GM20431 (cell line): ENCODE results near the gene ACCSL.

Experiments
- in situ Hi-C: fragments of 300-500 bp; cut with MseI, MboI; formaldehyde crosslinking; loops from one replicate; pipeline ENCODE4 v1.15.0; 2020; ENCODE audit warnings: low sequenced_read_pairs; ENCODE audit not compliant: unreplicated experiment

Gene ACCSL

GRCh38 chr11:44017443-44018126 is 30.2 kb upstream of the ACCSL start:
- in situ Hi-C loops: no loop called here

GRCh38 chr11:44018127-44018521 is 29.7 kb upstream of the ACCSL start:
- in situ Hi-C loops: no loop called here

- in situ Hi-C loops: no loop called here
These were observed 29.0 kb upstream of the ACCSL start for GRCh38 chr11:44018829-44019228.

GRCh38 chr11:44024977-44025376 is 22.8 kb upstream of the ACCSL start:
- in situ Hi-C loops: no loop called here

- in situ Hi-C loops: no loop called here
These were observed 22.1 kb upstream of the ACCSL start for GRCh38 chr11:44025727-44026126.

- in situ Hi-C loops: no loop called here
These were observed 19.4 kb upstream of the ACCSL start for GRCh38 chr11:44028401-44028800.

- in situ Hi-C loops: no loop called here
These were observed 18.8 kb upstream of the ACCSL start for GRCh38 chr11:44028816-44029506.

GRCh38 chr11:44029507-44029845 is 18.3 kb upstream of the ACCSL start:
- in situ Hi-C loops: no loop called here

- in situ Hi-C loops: no loop called here
These were observed 17.5 kb upstream of the ACCSL start for GRCh38 chr11:44029977-44030911.

- in situ Hi-C loops: no loop called here
These were observed 16.8 kb upstream of the ACCSL start for GRCh38 chr11:44030996-44031395.

- in situ Hi-C loops: no loop called here
These were observed 16.2 kb upstream of the ACCSL start for GRCh38 chr11:44031549-44031948.

GRCh38 chr11:44032299-44033085 is 15.3 kb upstream of the ACCSL start:
- in situ Hi-C loops: no loop called here

- in situ Hi-C loops: no loop called here
These were observed 14.3 kb upstream of the ACCSL start for GRCh38 chr11:44033411-44033850.

- in situ Hi-C loops: no loop called here
These were observed 13.9 kb upstream of the ACCSL start for GRCh38 chr11:44033856-44034255.

GRCh38 chr11:44034639-44035038 is 13.1 kb upstream of the ACCSL start:
- in situ Hi-C loops: no loop called here

GRCh38 chr11:44036811-44037657 is 10.7 kb upstream of the ACCSL start:
- in situ Hi-C loops: no loop called here

- in situ Hi-C loops: no loop called here
These were observed 10.2 kb upstream of the ACCSL start for GRCh38 chr11:44037658-44037998.

- in situ Hi-C loops: no loop called here
These were observed 4.6 kb upstream of the ACCSL start for GRCh38 chr11:44043157-44043556.

GRCh38 chr11:44046182-44046581 is 1.6 kb upstream of the ACCSL start:
- in situ Hi-C loops: no loop called here
